GM21723 (cell line): ENCODE measurements around the gene PSTPIP1.

Source experiments
- ATAC-seq: cut with Tn5 transposase; IDR thresholded peaks from one replicate; pipeline ENCODE4 v1.9.1; 2021; ENCODE audit warnings: mild to moderate bottlenecking, moderate library complexity; ENCODE audit not compliant: unreplicated experiment

Gene PSTPIP1

GRCh38 chr15:76998663-76999285 is 3.8 kb downstream of the PSTPIP1 start:
- ATAC-seq: no peak

- no peak for ATAC-seq
These were observed 5.1 kb downstream of the PSTPIP1 start for GRCh38 chr15:76999996-77000395.

GRCh38 chr15:77001351-77001750 is 6.4 kb downstream of the PSTPIP1 start:
- ATAC-seq: no peak

GRCh38 chr15:77001966-77002365 is 7.0 kb downstream of the PSTPIP1 start:
- no peak for ATAC-seq

GRCh38 chr15:77002436-77002835 is 7.5 kb downstream of the PSTPIP1 start:
- no peak for ATAC-seq

- ATAC-seq: peak; percentile 78
These were observed 8.3 kb downstream of the PSTPIP1 start for GRCh38 chr15:77002954-77003912.

- no peak for ATAC-seq
These were observed 9.3 kb downstream of the PSTPIP1 start for GRCh38 chr15:77004189-77004588.

- ATAC-seq: no peak
These were observed 14.2 kb downstream of the PSTPIP1 start for GRCh38 chr15:77009176-77009575.

- no peak for ATAC-seq
These were observed 14.9 kb downstream of the PSTPIP1 start for GRCh38 chr15:77009646-77010311.

GRCh38 chr15:77010312-77010686 is 15.4 kb downstream of the PSTPIP1 start:
- ATAC-seq: no peak

GRCh38 chr15:77010857-77011256 is 15.9 kb downstream of the PSTPIP1 start:
- no peak for ATAC-seq

- no peak for ATAC-seq
These were observed 17.3 kb downstream of the PSTPIP1 start for GRCh38 chr15:77012117-77012712.

- no peak for ATAC-seq
These were observed 17.9 kb downstream of the PSTPIP1 start for GRCh38 chr15:77012868-77013267.

GRCh38 chr15:77013776-77014131 is 18.8 kb downstream of the PSTPIP1 start:
- ATAC-seq: peak; percentile 46

- ATAC-seq: peak; percentile 45
These were observed 19.5 kb downstream of the PSTPIP1 start for GRCh38 chr15:77014132-77015081.

GRCh38 chr15:77015646-77016320 is 20.9 kb downstream of the PSTPIP1 start:
- ATAC-seq: no peak

- no peak for ATAC-seq
These were observed 21.4 kb downstream of the PSTPIP1 start for GRCh38 chr15:77016321-77016695.

GRCh38 chr15:77017091-77017660 is 22.2 kb downstream of the PSTPIP1 start:
- no peak for ATAC-seq
